Liver (tissue), 9 donors: Measurements from ENCODE around the gene FANK1. TPM values are rescaled to one million over a fixed set of nuclear protein-coding genes. Genes with fewer than 3 reads are reported as not detected.

ENCODE experiments used
- DNase-seq: peaks from one replicate; pipeline ENCODE4 v3.0.0-alpha.2; 2017; ENCODE audit warnings: low spot score
- H3K27ac ChIP-seq, 2 donors: one replicate each; pipeline ENCODE4 v1.7.0; 2013; ENCODE audit warnings: inconsistent platforms in 2 of 2, low read length in 2 of 2, control low read depth in 1 of 2, low read depth in 1 of 2, mild to moderate bottlenecking in 1 of 2
- H3K27me3 ChIP-seq, 4 donors: one replicate each; pipeline versions ENCODE4 v1.6.1 to v1.7.0; 2013; ENCODE audit warnings: low read length in 3 of 4, inconsistent platforms in 1 of 4, mild to moderate bottlenecking in 1 of 4, moderate library complexity in 1 of 4; ENCODE audit not compliant: control insufficient read depth in 4 of 4, insufficient read depth in 4 of 4
- H3K36me3 ChIP-seq, 4 donors: one replicate each; pipeline versions ENCODE4 v1.6.1 to v1.7.0; 2013; ENCODE audit warnings: low read length in 3 of 4, mild to moderate bottlenecking in 3 of 4, low read depth in 1 of 4, moderate library complexity in 1 of 4; ENCODE audit not compliant: control insufficient read depth in 4 of 4, insufficient read depth in 3 of 4
- H3K4me1 ChIP-seq, 4 donors: one replicate each; pipeline versions ENCODE4 v1.6.1 to v1.7.0; 2013; ENCODE audit warnings: low read length in 3 of 4, mild to moderate bottlenecking in 3 of 4, moderate library complexity in 1 of 4; ENCODE audit not compliant: control insufficient read depth in 4 of 4, insufficient read depth in 4 of 4
- H3K4me3 ChIP-seq, 3 donors: one replicate each; pipeline versions ENCODE4 v1.6.1 to v1.7.0; 2013; ENCODE audit warnings: low read length in 3 of 3, control low read depth in 1 of 3, low read depth in 1 of 3, mild to moderate bottlenecking in 1 of 3
- H3K9ac ChIP-seq, 2 donors: one replicate each; pipeline ENCODE4 v1.7.0; 2013; ENCODE audit warnings: low read length in 2 of 2, mild to moderate bottlenecking in 2 of 2, moderate library complexity in 2 of 2, control low read depth in 1 of 2, low read depth in 1 of 2
- H3K9me3 ChIP-seq, 4 donors: one replicate each; pipeline versions ENCODE4 v1.6.1 to v1.7.0; 2013; ENCODE audit warnings: low read length in 3 of 4; ENCODE audit not compliant: control insufficient read depth in 4 of 4
- CTCF ChIP-seq: fragments of 150-350 bp; IDR thresholded peaks from 2 replicates; pipeline ENCODE4 v1.5.1; 2017; ENCODE audit warnings: improper control_type of control experiment, low read depth, low read length; ENCODE audit not compliant: missing input control
- EGR1 ChIP-seq, 2 donors: IDR thresholded peaks; 2 replicates each; pipeline ENCODE4 v1.6.1; 2016 to 2018; ENCODE audit warnings: antibody characterized with exemption in 2 of 2, low read depth in 2 of 2
- FOXA2 ChIP-seq: IDR thresholded peaks from 2 replicates; pipeline ENCODE4 v1.6.1; 2016; ENCODE audit warnings: antibody characterized with exemption
- GABPA ChIP-seq, 2 donors: IDR thresholded peaks in 1 of 2; conservative IDR thresholded peaks in 1 of 2; 2 replicates each; pipeline ENCODE4 v1.6.1; 2016; ENCODE audit warnings: antibody characterized with exemption in 2 of 2, mild to moderate bottlenecking in 1 of 2, moderate library complexity in 1 of 2
- MAX ChIP-seq: IDR thresholded peaks from 2 replicates; pipeline ENCODE4 v1.6.1; 2016; ENCODE audit warnings: antibody characterized with exemption
- NR2F2 ChIP-seq: IDR thresholded peaks from 2 replicates; pipeline ENCODE4 v1.6.1; 2016; ENCODE audit warnings: antibody characterized with exemption
- RAD21 ChIP-seq, 2 donors: IDR thresholded peaks; 2 replicates each; pipeline ENCODE4 v1.6.1; 2016; ENCODE audit warnings: antibody characterized with exemption in 2 of 2, mild to moderate bottlenecking in 2 of 2
- REST ChIP-seq: IDR thresholded peaks from 2 replicates; pipeline ENCODE4 v1.6.1; 2016; ENCODE audit warnings: antibody characterized with exemption, mild to moderate bottlenecking
- RXRA ChIP-seq, 2 donors: IDR thresholded peaks; 2 replicates each; pipeline ENCODE4 v1.6.1; 2017 to 2018; ENCODE audit warnings: antibody characterized with exemption in 2 of 2, mild to moderate bottlenecking in 1 of 2
- SP1 ChIP-seq: IDR thresholded peaks from 2 replicates; pipeline ENCODE4 v1.6.1; 2018; ENCODE audit warnings: antibody characterized with exemption, mild to moderate bottlenecking
- TAF1 ChIP-seq: conservative IDR thresholded peaks from 2 replicates; pipeline ENCODE4 v1.6.1; 2016; ENCODE audit warnings: antibody characterized with exemption, mild to moderate bottlenecking
- YY1 ChIP-seq: IDR thresholded peaks from 2 replicates; pipeline ENCODE4 v1.6.1; 2016; ENCODE audit warnings: antibody characterized with exemption, mild to moderate bottlenecking
- ZBTB33 ChIP-seq: IDR thresholded peaks from 2 replicates; pipeline ENCODE4 v1.6.1; 2016; ENCODE audit warnings: antibody characterized with exemption
- WGBS: extraction: QIAGEN DNeasy Blood & Tissue Kit; methylation state at CpG from one replicate; pipeline ENCODE4 v1.1.7; 2013; 5-methylcytosine and 5-hydroxymethylcytosine counted together
- polyA plus RNA-seq, 2 donors: library from polyadenylated mRNA; stranded (reverse) in 1 of 2; unstranded in 1 of 2; fragments of 200-250 nt in 1 of 2; fragments of >200 nt in 1 of 2; fragmentation: Nextera tagmentation in 1 of 2; extraction: Ambion mirVana in 1 of 2; gene quantifications; one replicate each; pipeline versions ENCODE4 v1.2.1 to v1.2.3, GENCODE V29; 2013 to 2015
- total RNA-seq, 2 donors: library from RNA; depleted of rRNA; stranded (reverse); fragments of >200 nt; gene quantifications; one replicate each; pipeline ENCODE4 v1.2.3, GENCODE V29; 2014
- donor health status: healthy.
- donor health status: healthy.
- donor health status: healthy.
- donor health status: healthy.
- donor health status: healthy.

The FANK1 gene
- total and polyA plus RNA-seq, 4 donors, result 0.28 TPM; not detected in 3

- Histone ChIP-seq H3K4me3 (no peak overlapping the region), H3K36me3 (no peaks in the 10 kb centered on the region), H3K9me3 (no peaks in the 10 kb centered on the region), H3K27me3 (no peaks in the 10 kb centered on the region), H3K4me1 (peaks cover 0 to 2% (median 0%) of the 10 kb centered on the region in 4 donors), H3K9ac (no peak overlapping the region), H3K27ac (peak overlapping the region; percentile 26 to 69)
- WGBS, result 22% methylated on average over 12 of the region's 12 CpGs
- peak; percentile 46 for DNase-seq
- TF ChIP-seq NR2F2, result peak; percentile 44
- peak; percentile 11 to 25 for TF ChIP-seq RAD21 (IDR thresholded peaks at IDR 0.05)
- peak; percentile 50 for TF ChIP-seq SP1
- TF ChIP-seq RXRA (IDR thresholded peaks at IDR 0.05), result peak; percentile 31 to 46
- no peak for TF ChIP-seq CTCF
- no peak for TF ChIP-seq GABPA (IDR thresholded peaks at IDR 0.05 in 1 of 2, conservative IDR thresholded peaks at IDR 0.05 in 1 of 2)
- peak; percentile 33 for TF ChIP-seq MAX
Observed at GRCh38 chr10:126041804-126042231, 145.5 kb downstream of the FANK1 start.

GRCh38 chr10:126042354-126042753 lies 146.0 kb downstream of the FANK1 start:
- H3K27me3 ChIP-seq, result no peaks in the 10 kb centered on the region
- no peak for TF ChIP-seq YY1
- no peak for TF ChIP-seq GABPA (IDR thresholded peaks at IDR 0.05 in 1 of 2, conservative IDR thresholded peaks at IDR 0.05 in 1 of 2)
- TF ChIP-seq ZBTB33, result no peak
- no peak for TF ChIP-seq REST
- no peak for TF ChIP-seq FOXA2
- TF ChIP-seq RXRA (IDR thresholded peaks at IDR 0.05), result no peak
- TF ChIP-seq MAX, result no peak
- TF ChIP-seq NR2F2, result no peak
- TF ChIP-seq RAD21 (IDR thresholded peaks at IDR 0.05), result no peak
- no peak for TF ChIP-seq EGR1 (IDR thresholded peaks at IDR 0.05; ENCODE audit: low read depth in 2 of 2)
- no peak for TF ChIP-seq SP1
- TF ChIP-seq TAF1, result no peak
- no peak for DNase-seq
- no peak overlapping the region for H3K4me3 ChIP-seq
- 63% methylated on average over 4 of the region's 4 CpGs for WGBS
- no peaks in the 10 kb centered on the region for H3K36me3 ChIP-seq
- peak overlapping the region in 1 of 2 donors; percentile 11 for H3K9ac ChIP-seq
- peak overlapping the region; percentile 26 to 69 for H3K27ac ChIP-seq
- H3K9me3 ChIP-seq, result no peaks in the 10 kb centered on the region
- H3K4me1 ChIP-seq, result peaks cover 0 to 2% (median 0%) of the 10 kb centered on the region in 4 donors
